ENCODE results near the gene GALNS. TPM values are rescaled to one million over a fixed set of nuclear protein-coding genes. Genes with fewer than 3 reads are reported as not detected.
A peak's percentile ranks its signal among the peaks of the same experiment; 100 is the strongest.

GALNS gene, protein sequence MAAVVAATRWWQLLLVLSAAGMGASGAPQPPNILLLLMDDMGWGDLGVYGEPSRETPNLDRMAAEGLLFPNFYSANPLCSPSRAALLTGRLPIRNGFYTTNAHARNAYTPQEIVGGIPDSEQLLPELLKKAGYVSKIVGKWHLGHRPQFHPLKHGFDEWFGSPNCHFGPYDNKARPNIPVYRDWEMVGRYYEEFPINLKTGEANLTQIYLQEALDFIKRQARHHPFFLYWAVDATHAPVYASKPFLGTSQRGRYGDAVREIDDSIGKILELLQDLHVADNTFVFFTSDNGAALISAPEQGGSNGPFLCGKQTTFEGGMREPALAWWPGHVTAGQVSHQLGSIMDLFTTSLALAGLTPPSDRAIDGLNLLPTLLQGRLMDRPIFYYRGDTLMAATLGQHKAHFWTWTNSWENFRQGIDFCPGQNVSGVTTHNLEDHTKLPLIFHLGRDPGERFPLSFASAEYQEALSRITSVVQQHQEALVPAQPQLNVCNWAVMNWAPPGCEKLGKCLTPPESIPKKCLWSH
- total RNA-seq = 10 to 100 TPM; 24.8 to 38.7 TPM

- H3K27me3 ChIP-seq (replicated peaks; ENCODE audit: insufficient read depth) = no peaks in the 10 kb centered on the region
- peaks cover 21 to 25% of the 10 kb centered on the region in 2 donors for H3K4me1 ChIP-seq (ENCODE audit: control insufficient read depth in 1 of 2, low read depth in 2 of 2)
- TF ChIP-seq CTCF (IDR thresholded peaks at IDR 0.05) = no peak
- no peaks in the 10 kb centered on the region for H3K9me3 ChIP-seq
- ATAC-seq (ENCODE audit: insufficient number of reproducible peaks, low FRiP score, low read depth) (peak; percentile 97), DNase-seq (ENCODE audit: low spot score) (peak; percentile 98)
- H3K36me3 ChIP-seq = peaks cover 25% of the 10 kb centered on the region
- H3K4me3 ChIP-seq = peak within 1 kb of the TSS; percentile 91
- peak within 1 kb of the TSS; percentile 67 to 71 for H3K27ac ChIP-seq
Observed at GRCh38 chr16:88856828-88857727, at the start of gene GALNS, which contains the start of gene TRAPPC2L. TSS of gene GALNS (minus strand) at chr16:88856947. CDS start at chr16:88856877, 70 bp downstream. TSS of gene TRAPPC2L (plus strand) at chr16:88857127. CDS start at chr16:88857151, 24 bp downstream.

- Histone ChIP-seq H3K4me3 (no peak overlapping the region), H3K27ac (no peak overlapping the region), H3K4me1 (ENCODE audit: control insufficient read depth in 1 of 2, low read depth in 2 of 2) (no peaks in the 10 kb centered on the region), H3K36me3 (no peaks in the 10 kb centered on the region), H3K27me3 (replicated peaks; ENCODE audit: insufficient read depth) (no peaks in the 10 kb centered on the region), H3K9me3 (no peaks in the 10 kb centered on the region)
- DNase-seq (ENCODE audit: low spot score) (no peak), ATAC-seq (ENCODE audit: insufficient number of reproducible peaks, low FRiP score, low read depth) (no peak)
- TF ChIP-seq CTCF (IDR thresholded peaks at IDR 0.05) = no peak
Observed at GRCh38 chr16:88906020-88906419, 49.3 kb upstream of the GALNS start.

GRCh38 chr16:88905563-88905962, 48.8 kb upstream of the GALNS start:
- no peak overlapping the region for H3K4me3 ChIP-seq
- H3K4me1 ChIP-seq (ENCODE audit: control insufficient read depth in 1 of 2, low read depth in 2 of 2) = no peaks in the 10 kb centered on the region
- no peak for ATAC-seq (ENCODE audit: insufficient number of reproducible peaks, low FRiP score, low read depth)
- H3K27me3 ChIP-seq (replicated peaks; ENCODE audit: insufficient read depth) = no peaks in the 10 kb centered on the region
- no peaks in the 10 kb centered on the region for H3K36me3 ChIP-seq
- no peaks in the 10 kb centered on the region for H3K9me3 ChIP-seq
- no peak for TF ChIP-seq CTCF (IDR thresholded peaks at IDR 0.05)
- no peak overlapping the region for H3K27ac ChIP-seq
- no peak for DNase-seq (ENCODE audit: low spot score)

DNA sequence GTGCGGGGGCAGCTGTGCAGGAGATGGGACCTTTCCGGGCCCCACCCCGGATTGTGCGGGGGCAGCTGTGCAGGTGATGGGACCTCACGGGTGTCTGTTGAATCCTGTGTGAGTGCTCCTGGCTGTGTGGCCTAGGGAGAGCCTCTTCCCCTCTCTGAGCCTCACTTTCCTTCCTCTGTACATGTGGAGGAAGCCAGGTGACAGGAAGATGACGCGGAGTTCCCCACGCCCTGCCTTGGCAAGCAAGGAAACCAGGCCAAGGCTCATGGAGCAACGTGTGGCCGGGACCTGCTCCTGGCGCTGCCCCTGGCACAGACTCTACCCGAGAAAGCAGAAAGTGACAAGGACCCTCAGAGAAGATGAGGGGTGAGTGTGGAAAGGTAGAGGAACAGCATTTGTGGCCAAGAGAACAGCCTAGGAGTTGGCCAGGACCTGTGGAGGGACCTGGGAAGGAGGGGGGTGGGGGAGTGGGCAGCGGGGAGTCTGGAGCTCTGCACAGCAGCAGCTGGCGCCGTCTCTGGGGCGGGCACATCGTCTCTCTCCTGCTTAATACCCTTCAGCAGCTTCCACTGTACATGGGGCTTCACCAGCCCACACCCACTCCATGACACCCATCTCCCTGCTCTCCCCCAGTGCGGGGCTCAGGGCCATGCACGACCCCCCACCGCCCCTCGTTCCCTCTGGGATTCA, 48.1 kb upstream of the GALNS start:
- Histone ChIP-seq H3K36me3 (no peaks in the 10 kb centered on the region), H3K27me3 (replicated peaks; ENCODE audit: insufficient read depth) (no peaks in the 10 kb centered on the region), H3K4me1 (ENCODE audit: control insufficient read depth in 1 of 2, low read depth in 2 of 2) (no peaks in the 10 kb centered on the region), H3K4me3 (no peak overlapping the region), H3K27ac (no peak overlapping the region), H3K9me3 (no peaks in the 10 kb centered on the region)
- DNase-seq (ENCODE audit: low spot score) = no peak
- no peak for ATAC-seq (ENCODE audit: insufficient number of reproducible peaks, low FRiP score, low read depth)
- no peak for TF ChIP-seq CTCF (IDR thresholded peaks at IDR 0.05)
